ENCODE measurements around the gene TAMM41. TPM values are rescaled to one million over a fixed set of nuclear protein-coding genes. Genes with fewer than 3 reads are reported as not detected.
"Not testable (repeated sequence)": the region's sequence is repeated elsewhere in the genome, so short reads cannot be mapped to it uniquely, and the experiment has no call there.

TAMM41 gene
- total RNA-seq, 2 donors from 2014 or later = 10.9 to 20.8 TPM

- DNase-seq (no peak), ATAC-seq (no peak)
- Histone ChIP-seq H3K27ac (no peak overlapping the region), H3K36me3 (replicated peaks in 1 of 2; ENCODE audit: insufficient read depth in 1 of 2, low read depth in 2 of 2) (no peaks in the 10 kb centered on the region), H3K4me3 (no peak overlapping the region), H3K9me3 (no peaks in the 10 kb centered on the region), H3K27me3 (no peaks in the 10 kb centered on the region), H3K4me1 (no peaks in the 10 kb centered on the region)
- 75 to 82% methylated on average over 9 of the region's 9 CpGs for WGBS, 2 donors
- intact Hi-C loops (cut with DNase I) = no loop called here
- TF ChIP-seq, protein P1, sequence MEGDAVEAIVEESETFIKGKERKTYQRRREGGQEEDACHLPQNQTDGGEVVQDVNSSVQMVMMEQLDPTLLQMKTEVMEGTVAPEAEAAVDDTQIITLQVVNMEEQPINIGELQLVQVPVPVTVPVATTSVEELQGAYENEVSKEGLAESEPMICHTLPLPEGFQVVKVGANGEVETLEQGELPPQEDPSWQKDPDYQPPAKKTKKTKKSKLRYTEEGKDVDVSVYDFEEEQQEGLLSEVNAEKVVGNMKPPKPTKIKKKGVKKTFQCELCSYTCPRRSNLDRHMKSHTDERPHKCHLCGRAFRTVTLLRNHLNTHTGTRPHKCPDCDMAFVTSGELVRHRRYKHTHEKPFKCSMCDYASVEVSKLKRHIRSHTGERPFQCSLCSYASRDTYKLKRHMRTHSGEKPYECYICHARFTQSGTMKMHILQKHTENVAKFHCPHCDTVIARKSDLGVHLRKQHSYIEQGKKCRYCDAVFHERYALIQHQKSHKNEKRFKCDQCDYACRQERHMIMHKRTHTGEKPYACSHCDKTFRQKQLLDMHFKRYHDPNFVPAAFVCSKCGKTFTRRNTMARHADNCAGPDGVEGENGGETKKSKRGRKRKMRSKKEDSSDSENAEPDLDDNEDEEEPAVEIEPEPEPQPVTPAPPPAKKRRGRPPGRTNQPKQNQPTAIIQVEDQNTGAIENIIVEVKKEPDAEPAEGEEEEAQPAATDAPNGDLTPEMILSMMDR (IDR thresholded peaks at IDR 0.05) = no peak
- no peak for TF ChIP-seq POLR2A (IDR thresholded peaks at IDR 0.05)
Measured at GRCh38 chr3:11757441-11757875, 89.2 kb downstream of the TAMM41 start.

- intact Hi-C loops (cut with DNase I) = no loop called here
- Histone ChIP-seq H3K4me1 (no peaks in the 10 kb centered on the region), H3K36me3 (replicated peaks in 1 of 2; ENCODE audit: insufficient read depth in 1 of 2, low read depth in 2 of 2) (no peaks in the 10 kb centered on the region), H3K9me3 (no peaks in the 10 kb centered on the region), H3K27me3 (no peaks in the 10 kb centered on the region), H3K27ac (no peak overlapping the region), H3K4me3 (no peak overlapping the region)
- DNase-seq (no peak), ATAC-seq (no peak)
- TF ChIP-seq, protein P1 (IDR thresholded peaks at IDR 0.05) = no peak
- no peak for TF ChIP-seq POLR2A (IDR thresholded peaks at IDR 0.05)
- 86 to 87% methylated on average over 11 to 12 of the region's 12 CpGs for WGBS, 2 donors
Measured at GRCh38 chr3:11755276-11755675, 91.4 kb downstream of the TAMM41 start.

GRCh38 chr3:11752254-11752653 lies 94.4 kb downstream of the TAMM41 start:
- H3K27ac ChIP-seq; H3K27me3 ChIP-seq; H3K4me1 ChIP-seq; intact Hi-C loops (cut with DNase I); ATAC-seq; DNase-seq; H3K4me3 ChIP-seq; H3K36me3 ChIP-seq (replicated peaks in 1 of 2; ENCODE audit: insufficient read depth in 1 of 2, low read depth in 2 of 2); H3K9me3 ChIP-seq: not testable (repeated sequence)
- WGBS, 2 donors = 73 to 85% methylated on average over 4 of the region's 4 CpGs

- intact Hi-C loops (cut with DNase I); DNase-seq; H3K9me3 ChIP-seq; H3K27ac ChIP-seq; H3K27me3 ChIP-seq; H3K4me1 ChIP-seq; H3K36me3 ChIP-seq (replicated peaks in 1 of 2; ENCODE audit: insufficient read depth in 1 of 2, low read depth in 2 of 2); H3K4me3 ChIP-seq; ATAC-seq: not testable (repeated sequence)
- WGBS, 2 donors = 76 to 80% methylated on average over 9 of the region's 9 CpGs
Measured at GRCh38 chr3:11748306-11748705, 98.4 kb downstream of the TAMM41 start.

Small RNA genes within 50 kb of the gene (small RNA-seq; reads per million reads assigned to genes)
- not detected for gene CYCSP12

Other genes with a start within 250 kb of the TAMM41 start
- 10 to 100 TPM; 66.4 to 91.0 TPM for gene VGLL4, start 203.0 kb downstream of the TAMM41 start, total RNA-seq
- gene SYN2, start 157.5 kb upstream of the TAMM41 start, total RNA-seq = 1 to 10 TPM in 1 of 2 donors, under 1 TPM in 1; 0.78 to 3.6 TPM